Inferior parietal cortex (tissue), 1 donor: ENCODE data around the gene PCDHGB5.
A peak's percentile ranks its signal among the peaks of the same experiment; 100 is the strongest.
"Not testable (repeated sequence)": the region's sequence is repeated elsewhere in the genome, so short reads cannot be mapped to it uniquely, and the experiment has no call there.

ENCODE experiments used
- DNase-seq: peaks from one replicate; pipeline ENCODE4 v3.0.0-alpha.2; 2016; ENCODE audit errors: extremely low spot score

The PCDHGB5 gene

DNA sequence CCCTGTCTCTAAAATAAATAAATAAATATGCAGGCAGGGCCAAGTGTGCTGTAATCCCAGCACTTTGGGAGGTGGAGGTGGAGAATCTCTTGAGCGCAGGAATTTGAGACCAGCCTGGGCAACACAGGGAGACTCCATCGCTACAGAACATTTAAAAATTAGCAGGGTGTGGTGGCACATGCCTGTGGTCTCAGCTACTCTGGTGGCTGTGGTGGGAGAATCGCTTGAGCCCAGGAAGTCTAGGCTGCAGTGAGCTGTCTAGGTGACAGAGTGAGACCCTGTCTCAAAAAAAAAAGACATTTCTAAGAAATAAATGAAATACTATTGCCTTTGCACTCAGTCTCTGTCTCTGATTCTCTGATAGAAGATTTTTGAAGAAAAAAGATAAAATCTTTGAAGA is 13.8 kb downstream of the PCDHGB5 start:
- DNase-seq, result no peak

DNA sequence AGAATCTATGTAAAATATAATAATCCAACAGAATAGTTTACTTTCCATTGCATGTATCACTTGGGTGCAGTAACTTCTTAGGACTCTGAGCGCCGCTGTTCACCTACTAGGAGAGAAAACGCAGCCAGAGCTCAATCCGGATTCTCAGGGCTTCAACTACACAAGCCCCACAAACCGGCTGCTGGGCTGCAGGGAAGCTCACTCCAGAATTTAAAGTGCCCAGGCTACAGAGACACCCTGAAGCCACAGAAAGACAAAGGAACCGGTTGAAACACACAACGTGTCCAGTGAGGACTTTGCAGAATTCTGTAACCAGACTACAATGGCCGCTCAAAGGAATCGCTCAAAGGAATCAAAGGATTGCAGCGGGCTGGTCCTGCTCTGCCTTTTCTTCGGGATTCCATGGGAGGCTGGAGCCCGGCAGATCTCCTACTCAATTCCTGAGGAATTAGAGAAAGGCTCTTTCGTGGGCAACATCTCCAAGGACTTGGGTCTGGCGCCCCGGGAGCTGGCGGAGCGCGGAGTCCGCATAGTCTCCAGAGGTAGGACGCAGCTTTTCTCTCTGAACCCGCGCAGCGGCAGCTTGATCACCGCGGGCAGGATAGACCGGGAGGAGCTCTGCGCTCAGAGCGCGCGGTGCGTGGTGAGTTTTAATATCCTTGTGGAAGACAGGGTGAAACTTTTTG is 15.2 kb downstream of the PCDHGB5 start, which contains the start of gene PCDHGA10:
Gene PCDHGA10, plus strand, starts transcription at position 134 of the 686 bp plus-strand sequence. Its CDS starts 189 bp downstream, at position 323.
- DNase-seq, result peak; percentile 12

- no peak for DNase-seq
These were observed 15.9 kb downstream of the PCDHGB5 start for GRCh38 chr5:141413540-141414069.

DNA sequence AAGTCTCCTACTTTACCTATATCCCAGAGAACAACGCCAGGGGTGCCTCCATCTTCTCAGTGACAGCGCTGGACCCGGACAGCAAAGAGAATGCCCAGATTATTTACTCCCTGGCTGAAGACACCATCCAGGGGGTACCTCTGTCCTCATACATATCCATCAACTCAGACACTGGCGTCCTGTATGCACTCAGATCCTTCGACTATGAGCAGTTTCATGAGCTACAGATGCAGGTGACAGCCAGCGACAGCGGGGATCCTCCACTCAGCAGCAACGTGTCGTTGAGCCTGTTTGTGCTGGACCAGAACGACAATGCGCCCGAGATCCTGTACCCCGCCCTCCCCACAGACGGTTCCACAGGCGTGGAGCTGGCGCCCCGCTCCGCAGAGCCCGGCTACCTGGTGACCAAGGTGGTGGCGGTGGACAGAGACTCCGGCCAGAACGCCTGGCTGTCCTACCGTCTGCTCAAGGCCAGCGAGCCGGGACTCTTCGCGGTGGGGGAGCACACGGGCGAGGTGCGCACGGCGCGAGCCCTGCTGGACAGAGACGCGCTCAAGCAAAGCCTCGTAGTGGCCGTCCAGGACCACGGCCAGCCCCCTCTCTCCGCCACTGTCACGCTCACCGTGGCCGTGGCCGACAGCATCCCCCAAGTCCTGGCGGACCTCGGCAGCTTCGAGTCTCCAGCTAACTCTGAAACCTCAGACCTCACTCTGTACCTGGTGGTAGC is 17.0 kb downstream of the PCDHGB5 start:
- not testable (repeated sequence) for DNase-seq

DNA sequence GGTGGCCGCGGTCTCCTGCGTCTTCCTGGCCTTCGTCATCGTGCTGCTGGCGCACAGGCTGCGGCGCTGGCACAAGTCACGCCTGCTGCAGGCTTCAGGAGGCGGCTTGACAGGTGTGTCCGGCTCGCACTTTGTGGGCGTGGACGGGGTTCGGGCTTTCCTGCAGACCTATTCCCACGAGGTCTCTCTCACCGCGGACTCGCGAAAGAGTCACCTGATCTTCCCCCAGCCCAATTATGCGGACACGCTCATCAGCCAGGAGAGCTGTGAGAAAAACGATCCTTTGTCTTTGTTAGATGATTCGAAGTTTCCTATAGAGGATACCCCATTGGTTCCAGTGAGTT is 17.5 kb downstream of the PCDHGB5 start:
- DNase-seq, result not testable (repeated sequence)

GRCh38 chr5:141417494-141418172 is 19.9 kb downstream of the PCDHGB5 start, which contains the start of gene PCDHGB7:
Gene PCDHGB7, plus strand, starts transcription at chr5:141417677. Its CDS starts 183 bp downstream, at chr5:141417860.
- DNase-seq, result peak; percentile 15

DNA sequence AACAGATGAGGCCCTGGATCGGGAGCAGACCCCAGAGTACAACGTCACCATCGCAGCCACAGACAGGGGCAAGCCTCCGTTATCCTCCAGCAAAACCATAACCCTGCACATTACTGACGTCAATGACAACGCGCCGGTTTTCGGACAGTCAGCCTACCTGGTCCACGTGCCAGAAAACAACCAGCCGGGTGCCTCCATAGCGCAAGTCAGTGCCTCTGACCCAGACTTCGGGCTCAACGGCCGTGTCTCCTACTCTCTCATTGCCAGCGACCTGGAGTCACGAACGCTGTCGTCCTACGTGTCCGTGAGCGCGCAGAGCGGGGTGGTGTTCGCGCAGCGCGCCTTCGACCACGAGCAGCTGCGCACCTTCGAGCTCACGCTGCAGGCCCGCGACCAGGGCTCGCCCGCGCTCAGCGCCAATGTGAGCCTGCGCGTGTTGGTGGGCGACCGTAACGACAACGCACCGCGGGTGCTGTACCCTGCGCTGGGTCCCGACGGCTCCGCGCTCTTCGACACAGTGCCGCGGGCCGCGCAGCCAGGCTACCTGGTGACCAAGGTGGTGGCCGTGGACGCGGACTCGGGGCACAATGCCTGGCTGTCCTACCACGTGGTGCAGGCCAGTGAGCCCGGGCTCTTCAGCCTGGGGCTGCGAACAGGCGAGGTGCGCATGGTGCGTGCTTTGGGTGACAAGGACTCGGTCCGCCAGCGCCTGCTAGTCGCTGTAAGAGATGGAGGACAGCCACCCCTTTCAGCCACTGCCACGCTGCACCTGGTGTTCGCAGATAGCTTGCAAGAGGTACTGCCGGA is 21.5 kb downstream of the PCDHGB5 start:
- DNase-seq, result no peak

- peak; percentile 5 for DNase-seq
These were observed 23.2 kb downstream of the PCDHGB5 start, which contains the start of gene PCDHGA11 for GRCh38 chr5:141420855-141421488. Gene PCDHGA11, plus strand, starts transcription at chr5:141421051. Its CDS starts 177 bp downstream, at chr5:141421228.

DNA sequence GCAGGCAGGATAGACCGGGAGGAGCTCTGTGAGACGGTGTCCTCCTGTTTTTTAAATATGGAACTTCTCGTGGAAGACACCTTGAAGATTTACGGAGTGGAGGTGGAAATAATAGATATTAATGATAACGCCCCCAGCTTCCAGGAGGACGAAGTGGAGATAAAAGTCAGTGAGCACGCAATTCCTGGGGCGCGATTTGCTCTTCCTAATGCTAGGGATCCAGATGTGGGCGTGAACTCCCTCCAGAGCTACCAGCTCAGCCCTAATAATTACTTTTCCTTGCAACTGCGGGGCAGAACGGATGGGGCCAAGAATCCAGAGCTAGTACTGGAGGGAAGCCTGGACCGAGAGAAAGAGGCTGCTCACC is 23.7 kb downstream of the PCDHGB5 start:
- no peak for DNase-seq

DNA sequence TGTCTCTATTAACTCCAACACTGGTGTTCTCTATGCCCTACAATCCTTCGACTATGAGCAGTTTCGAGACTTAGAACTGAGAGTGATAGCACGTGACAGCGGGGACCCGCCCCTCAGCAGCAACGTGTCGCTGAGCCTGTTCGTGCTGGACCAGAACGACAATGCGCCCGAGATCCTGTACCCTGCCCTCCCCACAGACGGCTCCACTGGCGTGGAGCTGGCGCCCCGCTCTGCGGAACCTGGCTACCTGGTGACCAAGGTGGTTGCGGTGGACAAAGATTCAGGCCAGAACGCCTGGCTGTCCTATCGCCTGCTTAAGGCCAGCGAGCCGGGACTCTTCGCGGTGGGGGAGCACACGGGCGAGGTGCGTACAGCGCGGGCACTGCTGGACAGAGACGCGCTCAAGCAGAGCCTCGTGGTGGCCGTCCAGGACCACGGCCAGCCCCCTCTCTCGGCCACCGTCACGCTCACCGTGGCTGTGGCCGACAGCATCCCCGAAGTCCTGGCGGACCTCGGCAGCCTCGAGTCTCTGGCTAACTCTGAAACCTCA is 25.1 kb downstream of the PCDHGB5 start:
- no peak for DNase-seq

DNA sequence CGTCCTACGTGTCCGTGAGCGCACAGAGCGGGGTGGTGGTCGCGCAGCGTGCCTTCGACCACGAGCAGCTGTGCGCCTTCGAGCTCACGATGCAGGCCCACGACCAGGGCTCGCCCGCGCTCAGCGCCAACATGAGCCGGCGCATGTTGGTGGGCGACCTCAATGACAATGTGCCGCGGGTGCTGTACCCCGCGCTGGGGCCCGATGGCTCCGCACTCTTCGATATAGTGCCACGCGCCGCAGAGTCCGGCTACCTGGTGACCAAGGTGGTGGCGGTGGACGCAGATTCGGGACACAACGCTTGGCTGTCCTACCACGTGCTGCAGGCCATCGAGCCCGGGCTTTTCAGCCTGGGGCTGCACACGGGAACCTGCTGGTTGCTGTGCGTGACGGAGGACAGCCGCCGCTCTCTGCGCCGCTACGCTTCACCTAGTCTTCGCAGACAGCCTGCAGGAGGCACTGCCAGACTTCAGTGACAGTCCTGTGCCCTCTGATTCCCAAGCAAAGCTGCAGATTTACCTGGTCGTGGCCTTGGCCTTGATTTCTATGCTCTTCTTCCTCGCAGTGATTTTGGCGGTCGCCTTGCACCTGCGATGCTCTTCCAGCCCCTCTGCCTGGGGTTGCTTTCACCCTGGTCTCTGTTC is 30.2 kb downstream of the PCDHGB5 start:
- DNase-seq, result no peak

GRCh38 chr5:141430332-141431113 is 32.8 kb downstream of the PCDHGB5 start, which contains the start of gene PCDHGA12:
Gene PCDHGA12, plus strand, starts transcription at chr5:141430507. Its CDS starts 253 bp downstream, at chr5:141430760.
- DNase-seq, result no peak

GRCh38 chr5:141431286-141431685 is 33.5 kb downstream of the PCDHGB5 start:
- no peak for DNase-seq

GRCh38 chr5:141432308-141432707 is 34.6 kb downstream of the PCDHGB5 start:
- DNase-seq, result not testable (repeated sequence)

DNA sequence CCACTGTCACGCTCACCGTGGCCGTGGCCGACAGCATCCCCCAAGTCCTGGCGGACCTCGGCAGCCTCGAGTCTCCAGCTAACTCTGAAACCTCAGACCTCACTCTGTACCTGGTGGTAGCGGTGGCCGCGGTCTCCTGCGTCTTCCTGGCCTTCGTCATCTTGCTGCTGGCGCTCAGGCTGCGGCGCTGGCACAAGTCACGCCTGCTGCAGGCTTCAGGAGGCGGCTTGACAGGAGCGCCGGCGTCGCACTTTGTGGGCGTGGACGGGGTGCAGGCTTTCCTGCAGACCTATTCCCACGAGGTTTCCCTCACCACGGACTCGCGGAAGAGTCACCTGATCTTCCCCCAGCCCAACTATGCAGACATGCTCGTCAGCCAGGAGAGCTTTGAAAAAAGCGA is 35.0 kb downstream of the PCDHGB5 start:
- DNase-seq, result not testable (repeated sequence)

- no peak for DNase-seq
These were observed 36.3 kb downstream of the PCDHGB5 start for GRCh38 chr5:141434006-141434405.

DNA sequence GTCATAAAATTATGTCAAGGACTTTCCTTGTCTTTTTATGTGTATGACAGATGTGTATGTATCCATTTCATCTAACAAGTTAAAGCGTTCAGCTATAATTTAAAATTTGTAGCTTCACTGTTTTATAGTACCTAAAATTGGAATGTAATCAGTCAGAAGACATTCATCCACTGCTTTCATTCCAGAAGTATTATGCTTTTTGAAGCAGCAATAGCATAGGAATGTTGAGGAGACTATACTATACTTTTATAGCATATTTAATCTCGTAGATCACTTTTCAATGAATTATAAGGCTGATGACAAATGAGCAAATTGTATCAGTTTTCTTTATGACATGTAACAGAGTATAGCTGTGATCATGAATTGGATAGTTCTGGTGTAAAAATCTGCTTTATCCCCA is 39.5 kb downstream of the PCDHGB5 start:
- DNase-seq, result no peak

- DNase-seq, result no peak
These were observed 41.8 kb downstream of the PCDHGB5 start for GRCh38 chr5:141439411-141440141.
